22Rv1 (cell line): Measurements from ENCODE around the gene SPATS2L.

Experiments
- CTCF ChIP-seq: fragments of 450-650 bp; IDR thresholded peaks from 2 replicates; pipeline ENCODE4 v1.5.1; 2017; ENCODE audit warnings: mild to moderate bottlenecking
- ZFX ChIP-seq: fragments of 450-650 bp; IDR thresholded peaks from 2 replicates; pipeline ENCODE4 v1.6.1; 2017; ENCODE audit warnings: antibody characterized with exemption, borderline replicate concordance

GRCh38 chr2:200399046-200399445 lies 92.6 kb downstream of the SPATS2L start:
- TF ChIP-seq CTCF (no peak), ZFX (no peak)
